Measurements from ENCODE around the gene WDR7.

Gene WDR7

GRCh38 chr18:56738184-56738583 lies 87.0 kb downstream of the WDR7 start:
- no peak overlapping the region for H3K4me2 ChIP-seq (ENCODE audit: insufficient read depth, low read length, poor library complexity, severe bottlenecking)
- no peak overlapping the region for H3K9ac ChIP-seq (ENCODE audit: low read depth, low read length, poor library complexity)
- no peak overlapping the region for H3K4ac ChIP-seq (ENCODE audit: low read length)
- H3K9me3 ChIP-seq (replicated peaks in 1 of 2; ENCODE audit: control insufficient read depth in 2 of 2, insufficient read depth in 1 of 2, low read depth in 1 of 2, low read length in 2 of 2) = peaks cover under 1 to 3% of the 10 kb centered on the region in 2 donors
- no peaks in the 10 kb centered on the region for H3K36me3 ChIP-seq (replicated peaks in 1 of 2; ENCODE audit: control insufficient read depth in 2 of 2, insufficient read depth in 2 of 2, low read length in 2 of 2)
- no peak overlapping the region for H2BK5ac ChIP-seq (ENCODE audit: low read length)
- no peak for DNase-seq (ENCODE audit: low spot score)
- no peak overlapping the region for H3K23ac ChIP-seq (ENCODE audit: low read depth, low read length, poor library complexity)
- no peak overlapping the region for H3K18ac ChIP-seq (ENCODE audit: low read length)
- no peak overlapping the region for H2BK15ac ChIP-seq (ENCODE audit: low read length)
- H2BK120ac ChIP-seq (ENCODE audit: low read depth, low read length) = no peak overlapping the region
- no CpG with 5 or more reads among the region's 5 CpGs for WGBS, 2 donors (ENCODE audit: extremely low coverage in 2 of 2, insufficient read length in 2 of 2, insufficient replicate concordance in 1 of 2)
- H2BK12ac ChIP-seq (ENCODE audit: low read length) = no peak overlapping the region
- H3K4me1 ChIP-seq (ENCODE audit: control insufficient read depth in 2 of 2, insufficient read depth in 1 of 2, low read depth in 1 of 2, low read length in 2 of 2) = no peaks in the 10 kb centered on the region
- H3K4me3 ChIP-seq (ENCODE audit: low read length in 2 of 2) = no peak overlapping the region
- H3K27ac ChIP-seq (replicated peaks; ENCODE audit: low read length) = no peak overlapping the region
- no peak overlapping the region for H2AK5ac ChIP-seq (ENCODE audit: low read depth, low read length)
- no peak overlapping the region for H4K8ac ChIP-seq (ENCODE audit: low read depth, low read length)
- no peaks in the 10 kb centered on the region for H3K27me3 ChIP-seq (ENCODE audit: control insufficient read depth in 3 of 3, insufficient read depth in 3 of 3, low read depth in 1 of 3, low read length in 3 of 3)
- H3K14ac ChIP-seq (ENCODE audit: low read length) = no peak overlapping the region
- no peak overlapping the region for H2AFZ ChIP-seq (ENCODE audit: low read length)
- H4K91ac ChIP-seq (ENCODE audit: low read depth, low read length, poor library complexity) = no peak overlapping the region
- no peaks in the 10 kb centered on the region for H3K79me1 ChIP-seq (ENCODE audit: low read depth, low read length)

DNA sequence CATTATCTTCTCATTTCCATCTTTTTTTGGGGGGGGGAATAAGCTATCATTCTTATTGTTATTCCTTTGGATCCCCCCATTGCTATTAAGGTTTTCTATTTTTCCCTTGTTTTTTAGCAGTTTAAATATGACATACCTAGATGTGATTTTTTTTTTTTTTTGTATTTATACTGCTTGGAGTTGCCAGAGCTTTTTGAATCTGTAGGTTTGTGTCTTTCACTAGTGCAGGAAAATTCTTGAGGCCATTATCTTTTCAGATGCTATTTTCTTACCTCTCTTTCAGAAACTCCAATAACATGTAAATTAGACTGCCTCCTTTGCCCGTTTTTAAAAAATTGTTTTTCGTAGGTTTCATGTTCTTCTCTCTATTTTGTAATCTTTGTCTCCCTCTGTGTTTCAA lies 88.6 kb downstream of the WDR7 start:
- Histone ChIP-seq H3K18ac (ENCODE audit: low read length) (no peak overlapping the region), H3K9ac (ENCODE audit: low read depth, low read length, poor library complexity) (no peak overlapping the region), H3K27me3 (ENCODE audit: control insufficient read depth in 3 of 3, insufficient read depth in 3 of 3, low read depth in 1 of 3, low read length in 3 of 3) (no peaks in the 10 kb centered on the region), H4K91ac (ENCODE audit: low read depth, low read length, poor library complexity) (no peak overlapping the region), H3K36me3 (replicated peaks in 1 of 2; ENCODE audit: control insufficient read depth in 2 of 2, insufficient read depth in 2 of 2, low read length in 2 of 2) (no peaks in the 10 kb centered on the region), H2AFZ (ENCODE audit: low read length) (no peak overlapping the region), H3K4me3 (ENCODE audit: low read length in 2 of 2) (no peak overlapping the region), H3K4ac (ENCODE audit: low read length) (no peak overlapping the region), H3K23ac (ENCODE audit: low read depth, low read length, poor library complexity) (no peak overlapping the region), H3K14ac (ENCODE audit: low read length) (no peak overlapping the region), H2BK5ac (ENCODE audit: low read length) (no peak overlapping the region), H3K9me3 (replicated peaks in 1 of 2; ENCODE audit: control insufficient read depth in 2 of 2, insufficient read depth in 1 of 2, low read depth in 1 of 2, low read length in 2 of 2) (peaks cover 2 to 3% of the 10 kb centered on the region in 2 donors), H3K79me1 (ENCODE audit: low read depth, low read length) (no peaks in the 10 kb centered on the region), H2BK120ac (ENCODE audit: low read depth, low read length) (no peak overlapping the region), H3K4me2 (ENCODE audit: insufficient read depth, low read length, poor library complexity, severe bottlenecking) (no peak overlapping the region), H2BK12ac (ENCODE audit: low read length) (no peak overlapping the region), H4K8ac (ENCODE audit: low read depth, low read length) (no peak overlapping the region), H2AK5ac (ENCODE audit: low read depth, low read length) (no peak overlapping the region), H2BK15ac (ENCODE audit: low read length) (no peak overlapping the region), H3K4me1 (ENCODE audit: control insufficient read depth in 2 of 2, insufficient read depth in 1 of 2, low read depth in 1 of 2, low read length in 2 of 2) (no peaks in the 10 kb centered on the region), H3K27ac (replicated peaks; ENCODE audit: low read length) (no peak overlapping the region)
- no peak for DNase-seq (ENCODE audit: low spot score)
- no CpG with 5 or more reads among the region's 2 CpGs for WGBS, 2 donors (ENCODE audit: extremely low coverage in 2 of 2, insufficient read length in 2 of 2, insufficient replicate concordance in 1 of 2)

GRCh38 chr18:56740645-56741044 lies 89.5 kb downstream of the WDR7 start:
- Histone ChIP-seq H3K79me1 (ENCODE audit: low read depth, low read length) (no peaks in the 10 kb centered on the region), H3K23ac (ENCODE audit: low read depth, low read length, poor library complexity) (no peak overlapping the region), H3K18ac (ENCODE audit: low read length) (no peak overlapping the region), H2AFZ (ENCODE audit: low read length) (no peak overlapping the region), H3K4me1 (ENCODE audit: control insufficient read depth in 2 of 2, insufficient read depth in 1 of 2, low read depth in 1 of 2, low read length in 2 of 2) (no peaks in the 10 kb centered on the region), H2AK5ac (ENCODE audit: low read depth, low read length) (no peak overlapping the region), H3K27me3 (ENCODE audit: control insufficient read depth in 3 of 3, insufficient read depth in 3 of 3, low read depth in 1 of 3, low read length in 3 of 3) (no peaks in the 10 kb centered on the region), H2BK12ac (ENCODE audit: low read length) (no peak overlapping the region), H4K91ac (ENCODE audit: low read depth, low read length, poor library complexity) (no peak overlapping the region), H2BK5ac (ENCODE audit: low read length) (no peak overlapping the region), H3K4me3 (ENCODE audit: low read length in 2 of 2) (no peak overlapping the region), H3K14ac (ENCODE audit: low read length) (no peak overlapping the region), H4K8ac (ENCODE audit: low read depth, low read length) (no peak overlapping the region), H3K9ac (ENCODE audit: low read depth, low read length, poor library complexity) (no peak overlapping the region), H3K4me2 (ENCODE audit: insufficient read depth, low read length, poor library complexity, severe bottlenecking) (no peak overlapping the region), H2BK15ac (ENCODE audit: low read length) (no peak overlapping the region), H3K36me3 (replicated peaks in 1 of 2; ENCODE audit: control insufficient read depth in 2 of 2, insufficient read depth in 2 of 2, low read length in 2 of 2) (no peaks in the 10 kb centered on the region), H3K9me3 (replicated peaks in 1 of 2; ENCODE audit: control insufficient read depth in 2 of 2, insufficient read depth in 1 of 2, low read depth in 1 of 2, low read length in 2 of 2) (peaks cover 2 to 3% of the 10 kb centered on the region in 2 donors), H3K4ac (ENCODE audit: low read length) (no peak overlapping the region), H2BK120ac (ENCODE audit: low read depth, low read length) (no peak overlapping the region), H3K27ac (replicated peaks; ENCODE audit: low read length) (no peak overlapping the region)
- no CpG with 5 or more reads among the region's 1 CpG for WGBS, 2 donors (ENCODE audit: extremely low coverage in 2 of 2, insufficient read length in 2 of 2, insufficient replicate concordance in 1 of 2)
- DNase-seq (ENCODE audit: low spot score) = no peak

DNA sequence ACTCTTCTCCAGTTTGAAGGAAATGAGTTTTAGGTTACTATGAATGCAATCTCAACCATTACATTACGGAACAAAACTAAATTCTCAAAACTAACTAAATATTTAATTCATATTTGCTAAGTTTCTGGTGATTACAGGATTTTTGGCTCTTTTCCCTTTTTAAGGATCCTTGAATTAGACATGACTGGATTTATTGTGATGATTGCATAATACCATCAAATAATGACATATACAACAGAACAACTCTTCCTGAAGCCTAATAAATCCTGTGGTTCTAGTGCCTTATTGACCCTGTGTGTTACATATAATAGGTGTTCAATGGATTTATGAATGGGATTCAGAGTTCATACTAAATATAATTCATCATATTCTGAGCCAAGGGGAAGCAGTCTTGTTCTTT lies 90.5 kb downstream of the WDR7 start:
- DNase-seq (ENCODE audit: low spot score) = no peak
- no peak overlapping the region for H4K8ac ChIP-seq (ENCODE audit: low read depth, low read length)
- no peak overlapping the region for H2BK15ac ChIP-seq (ENCODE audit: low read length)
- H3K4me1 ChIP-seq (ENCODE audit: control insufficient read depth in 2 of 2, insufficient read depth in 1 of 2, low read depth in 1 of 2, low read length in 2 of 2) = no peaks in the 10 kb centered on the region
- no peak overlapping the region for H2AFZ ChIP-seq (ENCODE audit: low read length)
- no peak overlapping the region for H3K9ac ChIP-seq (ENCODE audit: low read depth, low read length, poor library complexity)
- no peak overlapping the region for H3K4ac ChIP-seq (ENCODE audit: low read length)
- peaks cover 2 to 3% of the 10 kb centered on the region in 2 donors for H3K9me3 ChIP-seq (replicated peaks in 1 of 2; ENCODE audit: control insufficient read depth in 2 of 2, insufficient read depth in 1 of 2, low read depth in 1 of 2, low read length in 2 of 2)
- no peak overlapping the region for H3K27ac ChIP-seq (replicated peaks; ENCODE audit: low read length)
- no peak overlapping the region for H2BK12ac ChIP-seq (ENCODE audit: low read length)
- H3K4me2 ChIP-seq (ENCODE audit: insufficient read depth, low read length, poor library complexity, severe bottlenecking) = no peak overlapping the region
- H2BK120ac ChIP-seq (ENCODE audit: low read depth, low read length) = no peak overlapping the region
- H3K14ac ChIP-seq (ENCODE audit: low read length) = no peak overlapping the region
- no peak overlapping the region for H3K4me3 ChIP-seq (ENCODE audit: low read length in 2 of 2)
- WGBS, 2 donors (ENCODE audit: extremely low coverage in 2 of 2, insufficient read length in 2 of 2, insufficient replicate concordance in 1 of 2) = no CpG with 5 or more reads among the region's 1 CpG
- no peaks in the 10 kb centered on the region for H3K27me3 ChIP-seq (ENCODE audit: control insufficient read depth in 3 of 3, insufficient read depth in 3 of 3, low read depth in 1 of 3, low read length in 3 of 3)
- no peak overlapping the region for H3K18ac ChIP-seq (ENCODE audit: low read length)
- H3K36me3 ChIP-seq (replicated peaks in 1 of 2; ENCODE audit: control insufficient read depth in 2 of 2, insufficient read depth in 2 of 2, low read length in 2 of 2) = no peaks in the 10 kb centered on the region
- H2AK5ac ChIP-seq (ENCODE audit: low read depth, low read length) = no peak overlapping the region
- H3K79me1 ChIP-seq (ENCODE audit: low read depth, low read length) = no peaks in the 10 kb centered on the region
- no peak overlapping the region for H4K91ac ChIP-seq (ENCODE audit: low read depth, low read length, poor library complexity)
- no peak overlapping the region for H2BK5ac ChIP-seq (ENCODE audit: low read length)
- no peak overlapping the region for H3K23ac ChIP-seq (ENCODE audit: low read depth, low read length, poor library complexity)

All from neuronal stem cell (in vitro differentiated cells).